BJ (cell line): ENCODE measurements around the gene R3HDML. TPM values are rescaled to one million over a fixed set of nuclear protein-coding genes. Genes with fewer than 3 reads are reported as not detected.

Source experiments
- CTCF ChIA-PET: fragments of 350-600 bp; formaldehyde crosslinking; extraction: SDS; loops from one replicate; lab custom pipeline; 2021; ENCODE audit warnings: antibody characterized with exemption, inconsistent platforms; lab: Yijun Ruan, JAX
- POLR2A ChIA-PET: fragments of 300-600 bp; sonication (Branson Sonifier 250); formaldehyde crosslinking; extraction: SDS; loops from one replicate; lab custom pipeline; 2021; ENCODE audit warnings: antibody characterized with exemption; lab: Charles Lee
- DNase-seq: peaks from one replicate; pipeline ENCODE4 v3.0.0-alpha.2; 2011; ENCODE audit warnings: low read depth
- H3K27me3 ChIP-seq: 2 replicates; pipeline ENCODE4 v1.6.0; 2011; ENCODE audit warnings: low read length; ENCODE audit not compliant: control insufficient read depth, insufficient read depth
- H3K36me3 ChIP-seq: 2 replicates; pipeline ENCODE4 v1.5.1; 2011; ENCODE audit warnings: low read length; ENCODE audit not compliant: control insufficient read depth, insufficient read depth
- H3K4me3 ChIP-seq: 2 replicates; pipeline ENCODE4 v1.5.1; 2011; ENCODE audit warnings: low read depth, mild to moderate bottlenecking, control low read depth, low read length
- CTCF ChIP-seq: IDR thresholded peaks from 2 replicates; pipeline ENCODE4 v1.5.1; 2011; ENCODE audit warnings: low read depth, mild to moderate bottlenecking, control low read depth, inconsistent platforms, low read length, moderate library complexity; ENCODE audit not compliant: insufficient read depth
- polyA plus RNA-seq: library from polyadenylated mRNA; depleted of rRNA; stranded (reverse); fragments of >200 nt; gene quantifications from 2 replicates; pipeline ENCODE4 v1.2.3, GENCODE V29; 2011

Gene R3HDML
- polyA plus RNA-seq, 1 experiment, result not detected

GRCh38 chr20:44328428-44328827 is 8.4 kb upstream of the R3HDML start:
- Histone ChIP-seq H3K4me3 (no peak overlapping the region), H3K27me3 (peaks cover 2% of the 10 kb centered on the region; the same call in 1 of the 2 replicates), H3K36me3 (no peaks in the 10 kb centered on the region)
- POLR2A ChIA-PET, result no interaction called here
- CTCF ChIA-PET, result interaction anchor here (0.6 to 4.7 kb wide), 2 partner anchors 8 to 18 kb away, joined by 3 to 28 read pairs; partner anchors contain the start of genes FITM2 and R3HDML
- TF ChIP-seq CTCF, result no peak
- no peak for DNase-seq

- H3K36me3 ChIP-seq, result no peaks in the 10 kb centered on the region
- CTCF ChIA-PET, result interaction anchor here (0.6 kb wide), 1 partner anchor 20 kb away, joined by 3 read pairs; the partner anchor contains the start of gene FITM2
- no peak for DNase-seq
- H3K4me3 ChIP-seq, result no peak overlapping the region
- POLR2A ChIA-PET, result no interaction called here
- peaks cover 12% of the 10 kb centered on the region for H3K27me3 ChIP-seq
- no peak for TF ChIP-seq CTCF
Measured at GRCh38 chr20:44331201-44331600, 5.6 kb upstream of the R3HDML start.

- CTCF ChIA-PET, result no interaction called here
Measured at GRCh38 chr20:44334306-44334705, 2.5 kb upstream of the R3HDML start.

GRCh38 chr20:44334709-44335108 is 2.1 kb upstream of the R3HDML start:
- POLR2A ChIA-PET, result no interaction called here
- no peak overlapping the region for H3K4me3 ChIP-seq
- no peak for TF ChIP-seq CTCF
- no peaks in the 10 kb centered on the region for H3K36me3 ChIP-seq
- no peak for DNase-seq
- peaks cover 21% of the 10 kb centered on the region for H3K27me3 ChIP-seq
- CTCF ChIA-PET, result no interaction called here

More at GRCh38 chr20:44334306-44334705, 2.5 kb upstream of the R3HDML start:
- POLR2A ChIA-PET, result no interaction called here
- no peak for TF ChIP-seq CTCF
- no peak for DNase-seq
- Histone ChIP-seq H3K27me3 (peaks cover 21% of the 10 kb centered on the region), H3K36me3 (no peaks in the 10 kb centered on the region), H3K4me3 (no peak overlapping the region)

GRCh38 chr20:44335675-44336074 is 1.2 kb upstream of the R3HDML start:
- POLR2A ChIA-PET, result no interaction called here
- DNase-seq, result no peak
- Histone ChIP-seq H3K36me3 (no peaks in the 10 kb centered on the region), H3K27me3 (peaks cover 21% of the 10 kb centered on the region), H3K4me3 (no peak overlapping the region)
- CTCF ChIA-PET, result interaction anchor here (0.6 kb wide), 1 partner anchor 1946 kb away, joined by 3 read pairs; no protein-coding TSS in a partner anchor
- no peak for TF ChIP-seq CTCF
